Measurements from ENCODE around the gene INSL6.
"Not testable (repeated sequence)": the region's sequence is repeated elsewhere in the genome, so short reads cannot be mapped to it uniquely, and the experiment has no call there.

INSL6 gene, protein sequence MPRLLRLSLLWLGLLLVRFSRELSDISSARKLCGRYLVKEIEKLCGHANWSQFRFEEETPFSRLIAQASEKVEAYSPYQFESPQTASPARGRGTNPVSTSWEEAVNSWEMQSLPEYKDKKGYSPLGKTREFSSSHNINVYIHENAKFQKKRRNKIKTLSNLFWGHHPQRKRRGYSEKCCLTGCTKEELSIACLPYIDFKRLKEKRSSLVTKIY

DNA sequence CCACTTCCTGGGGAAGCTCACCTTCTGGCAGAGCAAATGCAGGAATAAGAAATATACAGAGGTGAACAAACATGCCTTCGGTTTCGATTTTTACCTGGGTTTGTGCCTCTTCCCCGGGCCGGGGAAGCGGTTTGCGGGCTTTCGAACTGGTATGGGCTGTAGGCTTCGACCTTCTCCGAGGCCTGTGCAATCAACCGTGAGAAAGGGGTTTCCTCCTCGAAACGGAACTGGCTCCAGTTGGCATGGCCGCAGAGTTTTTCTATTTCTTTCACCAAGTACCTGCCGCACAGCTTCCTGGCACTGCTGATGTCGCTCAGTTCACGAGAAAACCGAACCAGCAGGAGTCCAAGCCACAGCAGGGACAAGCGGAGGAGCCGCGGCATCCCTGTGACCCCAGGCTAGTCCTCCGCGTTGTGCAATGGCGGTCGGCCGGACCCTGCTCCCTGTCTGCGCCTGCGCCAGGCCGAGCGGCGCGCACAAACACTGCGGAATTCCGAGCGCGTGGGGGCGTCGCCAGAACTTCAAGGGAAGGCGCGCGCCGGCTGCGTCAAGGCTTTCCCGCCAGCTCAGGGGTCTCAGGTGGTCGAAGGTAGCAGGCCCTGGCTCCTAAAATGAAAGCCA, at the start of gene INSL6:
INSL6 (minus strand) TSS at position 420 of the 621 bp plus-strand sequence; CDS start at position 383, 37 bp downstream.
- peak; percentile 2 for DNase-seq (ENCODE audit: low read depth)

DNA sequence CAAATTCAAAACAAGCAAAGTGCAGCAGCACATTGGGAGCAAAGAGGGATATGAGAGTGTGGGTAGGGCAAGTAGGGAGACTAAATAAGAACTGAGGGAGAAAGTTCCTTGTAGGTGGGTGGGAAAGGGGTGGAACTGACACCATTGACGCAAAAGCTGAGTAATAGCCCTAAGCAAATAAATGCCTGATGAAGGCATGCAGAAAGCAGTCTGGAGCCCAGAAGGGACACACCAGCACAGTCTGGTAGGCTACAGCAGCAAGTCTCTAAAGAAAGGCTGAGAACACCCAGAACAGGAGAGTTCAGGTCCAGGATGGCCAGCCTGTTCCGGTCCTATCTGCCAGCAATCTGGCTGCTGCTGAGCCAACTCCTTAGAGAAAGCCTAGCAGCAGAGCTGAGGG, 45.8 kb upstream of the INSL6 start, which contains the start of gene INSL4:
INSL4 (plus strand) TSS at position 208 of the 400 bp plus-strand sequence; CDS start at position 313, 105 bp downstream.
- DNase-seq (ENCODE audit: low read depth), result peak; percentile 39

DNA sequence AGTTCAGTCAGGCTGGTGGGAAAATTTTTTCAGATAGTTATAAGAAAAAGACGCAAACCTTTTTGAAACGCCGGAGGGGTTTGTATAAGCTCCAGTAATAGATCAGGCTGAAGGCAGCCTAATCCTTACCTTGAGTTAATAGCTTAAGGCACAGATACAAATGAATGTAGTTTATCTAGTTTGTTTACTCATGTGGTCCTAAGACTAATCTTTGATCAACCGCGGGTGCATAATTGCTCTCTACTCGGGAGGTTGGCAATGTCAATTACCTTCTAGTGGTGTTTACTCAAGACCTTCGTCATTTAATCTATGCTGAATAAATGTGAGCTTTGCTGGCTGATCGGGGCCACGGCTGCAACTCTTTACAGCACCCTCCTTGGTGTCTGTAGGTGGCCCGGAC, 45.1 kb upstream of the INSL6 start:
- no peak for DNase-seq (ENCODE audit: low read depth)

DNA sequence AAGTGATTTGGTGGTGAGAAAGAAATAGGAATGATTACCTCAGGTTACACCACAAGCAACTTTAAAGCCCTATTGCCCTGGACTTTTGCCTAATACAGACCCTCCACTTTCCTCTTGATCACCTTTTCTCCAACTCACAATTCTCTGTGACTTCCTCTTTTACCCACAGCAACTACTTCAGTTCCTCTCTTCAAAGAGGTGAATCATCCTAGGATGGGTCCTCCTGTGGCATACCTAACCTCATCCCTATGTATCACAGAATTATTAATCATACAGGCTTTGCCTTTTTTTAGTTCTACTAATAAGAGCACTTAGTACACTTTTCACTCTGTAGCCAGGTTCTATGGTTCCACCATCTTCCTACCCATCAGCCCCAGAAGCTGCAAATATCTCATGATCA, 19.6 kb upstream of the INSL6 start:
- DNase-seq (ENCODE audit: low read depth), result no peak

DNA sequence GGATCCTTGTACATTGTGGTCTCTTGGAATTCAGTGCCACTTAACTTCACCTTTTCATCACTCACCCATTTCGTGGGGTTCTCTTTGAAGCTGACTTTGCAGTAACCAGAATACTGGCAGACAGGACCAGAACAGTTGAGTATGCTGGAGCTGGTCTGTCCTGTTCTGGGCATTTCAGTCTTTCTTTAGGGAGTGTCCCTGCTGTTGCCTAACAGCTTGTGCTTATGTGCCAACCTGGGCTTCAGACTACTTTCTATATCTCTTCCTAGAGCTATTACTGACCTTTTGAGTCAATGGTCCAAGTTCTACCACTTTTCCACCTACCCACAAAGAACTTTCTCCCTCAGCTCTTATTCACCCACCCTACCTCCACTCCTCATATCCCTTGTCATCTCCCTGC, 10.0 kb upstream of the INSL6 start:
- no peak for DNase-seq (ENCODE audit: low read depth)

DNA sequence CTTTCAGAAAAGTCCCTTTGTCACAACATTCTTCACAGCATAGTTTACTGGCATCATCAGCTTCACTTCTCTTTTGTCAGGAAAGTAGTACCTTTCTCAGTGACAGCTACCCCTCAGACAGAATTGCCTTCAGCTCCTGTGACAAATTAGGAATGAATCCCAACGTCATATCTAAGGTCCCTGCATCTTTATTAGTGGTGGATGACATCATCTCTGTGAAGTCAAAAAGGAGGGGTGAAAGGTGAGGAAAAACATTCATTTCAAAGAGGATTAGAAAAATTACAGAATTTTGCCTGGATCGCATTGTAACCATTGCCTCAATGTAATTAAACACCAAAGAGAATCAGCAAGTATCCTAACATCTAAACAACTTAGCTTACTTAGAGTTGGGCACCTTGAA, 7.9 kb upstream of the INSL6 start:
- no peak for DNase-seq (ENCODE audit: low read depth)

DNA sequence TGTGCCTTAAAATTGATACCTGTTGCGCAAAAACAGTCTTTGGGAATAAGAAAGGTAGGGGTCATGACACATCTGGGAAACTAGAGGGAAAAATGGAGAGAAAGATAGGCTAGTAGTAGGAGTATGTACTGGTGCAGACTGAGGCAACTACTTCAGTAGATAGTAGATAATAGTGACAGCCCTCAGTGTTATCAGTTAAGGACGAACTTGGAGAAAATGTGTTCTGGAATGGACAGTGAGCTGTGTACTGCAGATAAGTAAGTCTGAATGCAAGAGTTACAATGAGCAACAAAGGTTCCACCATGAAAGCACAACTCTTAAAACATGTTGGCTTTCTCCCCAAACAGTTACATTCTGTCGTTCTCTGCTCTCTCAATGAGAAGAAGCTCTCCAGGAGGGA, 6.5 kb upstream of the INSL6 start:
- DNase-seq (ENCODE audit: low read depth), result no peak

DNA sequence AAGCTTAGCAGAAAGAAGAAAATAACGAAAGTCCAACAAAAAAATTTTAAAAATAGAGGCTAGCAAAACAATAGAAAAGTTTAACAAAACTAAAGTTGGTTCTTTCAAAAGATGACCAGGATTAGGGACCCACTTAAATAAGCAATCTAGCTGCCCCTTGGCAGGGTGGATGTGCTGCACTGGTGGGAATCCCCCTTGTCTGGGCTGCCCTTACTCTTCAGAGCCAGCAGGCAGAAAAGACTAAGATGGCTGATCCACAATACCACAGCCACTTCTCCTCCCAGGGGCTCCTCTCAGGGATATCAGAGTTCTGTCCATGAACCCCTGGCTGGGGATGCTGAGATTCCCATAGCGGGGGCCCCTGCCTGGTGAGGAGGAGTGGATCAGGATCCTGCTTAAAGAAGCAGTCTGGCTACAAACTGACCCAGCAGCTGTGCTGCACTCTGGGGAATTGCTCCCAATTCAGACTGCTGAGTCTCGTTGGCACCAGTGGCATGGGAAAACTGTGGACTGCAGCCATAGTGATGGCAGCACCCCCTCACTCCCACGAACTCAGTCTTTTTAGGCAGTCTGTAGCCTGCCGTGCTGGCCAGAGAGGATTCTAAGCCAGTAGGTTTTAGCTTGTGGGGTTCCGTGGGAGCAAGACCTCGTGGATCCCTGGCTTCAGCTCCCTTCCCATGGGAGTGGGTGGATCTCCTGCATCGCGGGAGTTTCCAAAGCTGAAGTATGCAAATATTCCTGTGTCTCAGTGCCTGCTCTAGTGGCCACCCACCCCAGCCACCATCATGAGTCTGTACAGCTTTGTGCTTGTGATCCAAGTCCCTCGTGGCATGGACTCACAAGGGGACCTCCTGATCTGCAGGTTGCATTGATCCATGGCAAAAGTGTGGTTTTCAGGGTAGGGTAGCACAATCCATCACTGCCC, 2.9 kb upstream of the INSL6 start:
- DNase-seq (ENCODE audit: low read depth), result no peak

DNA sequence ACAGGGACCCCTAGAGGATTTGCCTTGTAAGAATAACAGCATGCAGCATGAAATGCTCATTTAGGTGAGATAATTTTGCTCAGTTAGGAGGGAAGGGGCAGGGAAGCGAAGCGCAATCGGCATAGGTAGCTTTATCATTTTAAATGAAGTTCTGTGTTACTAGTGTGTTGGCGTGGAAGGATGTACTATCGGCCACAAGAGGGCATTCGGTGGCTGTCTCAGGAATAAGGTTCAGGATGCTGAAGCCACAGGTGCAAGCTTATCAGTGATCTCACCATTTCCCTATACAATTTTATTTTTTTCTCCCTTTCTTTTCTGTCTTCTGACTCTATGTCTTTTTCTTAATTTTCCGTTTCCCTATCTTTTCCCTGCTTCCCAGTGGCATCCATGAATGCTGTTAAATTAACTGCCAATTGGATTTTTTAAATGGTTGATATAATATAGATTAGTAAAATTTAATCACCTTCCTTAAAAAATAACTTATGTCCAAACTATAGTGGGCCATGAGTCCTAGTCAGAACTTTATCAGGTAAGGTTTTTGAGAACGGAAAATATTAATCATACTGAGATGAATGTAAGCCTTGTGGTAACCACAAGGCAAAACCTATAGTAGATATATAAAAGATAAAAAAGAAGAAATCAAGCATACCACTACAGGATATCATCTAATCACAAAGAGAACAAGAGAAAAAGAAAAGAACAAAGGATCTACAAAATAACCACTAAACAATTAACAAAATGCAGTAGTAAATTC, 1.2 kb upstream of the INSL6 start:
- DNase-seq (ENCODE audit: low read depth), result peak; percentile 67

DNA sequence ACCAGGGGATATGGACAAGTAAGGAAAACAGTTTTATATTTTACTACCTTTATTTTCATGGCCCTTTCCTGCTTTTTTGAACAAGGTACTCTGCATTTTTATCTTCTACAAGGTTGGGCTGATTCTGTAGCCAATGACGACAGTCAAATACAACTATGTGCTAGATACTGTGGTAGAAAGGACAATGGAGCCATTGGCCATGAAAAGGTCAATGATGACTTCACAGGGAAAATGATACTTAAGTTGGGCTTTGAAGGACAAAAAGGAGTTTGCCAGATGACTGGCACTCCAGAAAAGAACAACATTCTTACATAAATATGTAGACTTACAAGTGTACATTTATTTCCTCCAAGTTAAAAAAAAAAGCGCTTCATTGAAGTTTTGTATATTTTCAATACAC, 663 bp downstream of the INSL6 start:
- DNase-seq (ENCODE audit: low read depth), result no peak

DNA sequence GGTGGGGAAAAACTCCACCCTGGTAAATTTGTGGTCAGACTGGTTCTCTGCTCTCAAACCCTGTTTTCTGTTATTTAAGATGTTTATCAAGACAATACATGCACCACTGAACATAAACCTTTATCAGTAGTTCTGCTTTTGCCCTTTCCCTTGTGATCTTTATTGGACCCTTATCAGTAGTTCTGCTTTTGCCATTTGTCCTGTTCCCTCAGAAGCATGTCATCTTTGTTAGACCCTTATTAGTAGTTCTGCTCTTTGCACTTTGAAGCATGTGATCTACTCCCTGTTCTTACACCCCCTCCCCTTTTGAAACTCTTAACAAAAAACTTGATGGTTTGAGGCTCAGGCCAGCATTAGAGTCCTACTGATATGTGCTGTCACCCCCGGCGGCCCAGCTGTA, 4.8 kb downstream of the INSL6 start:
- not testable (repeated sequence) for DNase-seq (ENCODE audit: low read depth)

DNA sequence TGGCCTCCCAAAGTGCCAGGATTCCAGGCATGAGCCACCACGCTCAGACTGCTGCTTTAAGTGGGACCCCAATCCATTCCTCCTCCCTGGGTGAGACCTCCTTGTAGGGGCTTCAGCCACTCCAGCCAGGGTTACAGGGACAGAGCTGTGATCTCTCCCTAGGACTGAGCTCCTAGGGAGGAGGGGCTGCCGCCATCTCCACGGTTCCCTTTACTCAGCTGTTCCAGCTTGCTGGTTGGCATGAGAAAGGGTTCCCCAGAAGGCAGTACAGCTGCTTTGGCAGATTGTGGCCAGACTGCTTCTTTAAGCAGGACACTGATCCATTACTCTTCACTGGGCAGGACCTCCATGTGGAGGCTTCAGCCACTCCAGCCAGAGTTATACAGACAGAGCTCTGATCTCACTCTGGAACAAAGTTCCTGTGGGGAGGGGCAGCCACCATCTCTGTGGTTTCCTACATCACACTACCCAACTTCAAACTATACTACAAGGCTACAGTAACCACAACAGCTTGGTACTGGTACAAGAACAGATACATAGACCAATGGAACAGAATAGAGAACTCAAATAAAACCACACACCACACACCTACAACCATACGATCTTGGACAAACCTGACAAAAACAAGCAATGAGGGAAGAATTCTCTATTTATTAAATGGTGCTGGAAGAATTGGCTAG, 7.2 kb downstream of the INSL6 start:
- no peak for DNase-seq (ENCODE audit: low read depth)

DNA sequence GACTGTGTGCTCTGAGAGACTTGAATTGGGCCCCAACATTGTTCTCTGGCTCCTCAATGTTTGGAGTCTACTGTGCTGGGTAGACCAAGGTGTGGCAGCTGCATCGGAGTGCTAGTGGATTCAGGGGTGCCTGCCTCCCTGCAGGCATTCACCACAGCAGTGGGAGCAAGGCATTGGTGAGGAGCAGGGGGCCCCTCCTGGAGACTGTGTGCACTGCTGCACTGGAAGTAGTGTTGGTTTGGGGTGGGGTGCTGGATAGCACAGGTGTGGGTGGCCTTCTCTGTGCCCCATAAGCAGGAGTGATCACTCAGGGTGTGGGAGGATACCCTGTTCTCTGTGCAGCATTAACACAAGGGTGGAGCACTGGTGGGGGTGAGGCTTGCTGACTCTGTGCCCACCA, 39.2 kb downstream of the INSL6 start:
- no peak for DNase-seq (ENCODE audit: low read depth)

DNA sequence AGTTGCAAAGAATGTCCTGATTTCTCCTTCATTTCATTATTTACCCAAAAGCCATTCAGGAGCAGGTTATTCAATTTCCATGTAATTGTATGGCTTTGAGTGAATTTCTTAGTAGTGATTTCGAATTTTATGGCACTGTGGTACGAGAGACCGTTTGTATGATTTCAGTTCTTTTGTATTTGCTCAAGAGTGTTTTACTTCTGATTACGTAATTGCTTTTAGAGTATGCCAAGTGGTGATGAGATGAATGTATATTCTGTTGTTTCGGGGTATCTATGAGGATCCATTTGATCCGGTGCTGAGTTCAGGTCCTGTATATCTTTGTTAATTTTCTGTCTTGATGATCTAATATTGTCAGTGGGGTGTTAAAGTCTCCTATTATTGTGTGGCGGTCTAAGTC, 41.2 kb downstream of the INSL6 start:
- no peak for DNase-seq (ENCODE audit: low read depth)

DNA sequence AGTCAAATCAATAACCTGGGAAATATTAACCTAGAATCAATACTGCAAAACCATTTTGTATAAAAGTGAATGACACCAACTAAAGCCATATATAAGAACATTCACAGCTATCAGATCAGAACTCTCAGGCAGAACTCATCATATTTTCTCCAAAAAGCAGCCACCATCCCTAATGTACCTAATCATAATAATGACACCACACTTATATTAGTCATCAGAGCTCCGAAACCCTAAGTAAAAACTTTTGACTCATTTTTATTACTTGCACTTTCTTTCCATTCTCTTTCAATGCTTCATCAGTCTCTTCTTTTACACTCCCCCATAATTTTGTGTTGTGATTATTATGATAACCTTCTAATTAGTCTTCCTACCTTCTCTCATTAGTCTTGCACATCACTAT, 45.3 kb downstream of the INSL6 start:
- DNase-seq (ENCODE audit: low read depth), result peak; percentile 21

DNA sequence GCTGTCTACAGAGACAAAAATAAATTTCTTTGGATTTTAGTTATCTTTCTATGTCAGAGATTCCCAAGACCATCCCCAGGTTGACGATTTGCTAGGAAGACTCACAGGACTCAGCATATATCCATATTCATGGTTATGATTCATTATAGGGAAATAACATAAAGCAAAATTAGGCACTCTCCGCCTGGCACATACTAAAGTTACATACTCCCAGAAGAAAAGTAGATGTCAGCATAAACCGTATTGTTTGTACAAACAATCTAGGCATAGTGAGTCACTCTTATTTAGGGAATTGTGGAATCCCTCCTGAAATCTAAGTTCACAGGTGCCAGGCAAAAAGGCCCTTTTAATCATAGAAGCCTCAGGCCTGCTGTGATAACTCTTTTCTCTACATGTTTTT, 62.9 kb downstream of the INSL6 start:
- no peak for DNase-seq (ENCODE audit: low read depth)

DNA sequence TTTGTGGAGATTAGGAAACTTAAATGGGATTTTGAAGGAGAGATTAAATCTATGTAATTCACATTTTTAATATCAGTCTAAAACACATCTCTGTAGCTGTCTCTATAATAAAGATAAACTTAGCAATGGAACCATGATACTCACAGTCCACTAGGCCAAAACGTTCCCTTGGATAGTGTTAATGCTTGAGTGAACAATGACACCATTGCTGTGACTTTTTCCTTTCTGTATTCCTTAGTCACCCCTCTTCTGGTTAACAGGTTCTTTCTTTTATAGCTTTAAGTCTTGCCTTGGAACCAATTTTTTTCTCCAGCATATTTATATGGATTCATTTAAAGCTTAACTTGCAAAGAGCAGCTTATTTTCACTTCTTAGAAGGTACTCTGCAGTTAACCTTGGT, 63.3 kb downstream of the INSL6 start:
- DNase-seq (ENCODE audit: low read depth), result no peak

DNA sequence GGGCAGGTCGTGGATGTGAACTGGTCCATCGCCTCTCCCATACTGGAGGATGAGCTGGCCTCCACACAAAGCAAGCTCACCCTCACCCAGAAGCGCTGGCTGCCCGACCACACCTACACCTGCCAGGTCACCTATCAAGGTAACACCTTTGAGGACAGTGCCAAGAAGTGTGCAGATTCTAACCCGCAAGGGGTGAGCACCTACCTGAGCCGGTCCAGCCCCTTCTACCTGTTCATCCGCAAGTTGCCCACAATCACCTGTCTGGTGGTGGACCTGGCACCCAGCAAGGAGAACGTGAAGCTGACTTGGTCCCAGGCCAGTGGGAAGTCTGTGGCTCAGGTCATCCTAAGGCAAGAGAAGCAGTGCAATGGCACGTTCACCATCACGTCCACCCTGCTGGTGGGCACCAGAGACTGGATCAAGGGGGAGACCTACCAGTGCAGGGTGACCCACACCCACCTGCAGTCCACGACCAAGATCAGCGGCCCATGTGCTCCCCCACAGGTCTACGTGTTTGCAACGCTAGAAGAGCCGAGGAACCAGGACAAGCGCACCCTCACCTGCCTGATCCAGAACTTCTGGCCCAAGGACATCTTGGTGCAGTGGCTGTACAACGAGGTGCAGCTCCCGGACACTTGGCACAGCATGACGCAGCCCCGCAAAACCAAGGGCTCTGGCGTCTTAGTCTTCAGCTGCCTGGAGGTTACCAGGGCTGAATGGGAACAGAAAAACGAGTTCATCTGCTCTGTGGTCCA, 71.3 kb downstream of the INSL6 start:
- DNase-seq (ENCODE audit: low read depth), result no peak
